ENCODE data around the gene METTL25.

GRCh38 chr12:82505150-82505549 is 146.8 kb downstream of the METTL25 start:
- TF ChIP-seq CTCF (IDR thresholded peaks at IDR 0.05), result no peak
- TF ChIP-seq POLR2A (IDR thresholded peaks at IDR 0.05), result no peak
